ENCODE measurements around the gene REXO4.

The REXO4 gene

GRCh38 chr9:133370685-133371084, 47.1 kb downstream of the REXO4 start:
- Histone ChIP-seq H3K27ac (ENCODE audit: extremely low read depth, low read depth, low read length) (no peak overlapping the region), H3K4me1 (ENCODE audit: control insufficient read depth, insufficient read depth, low read length) (no peaks in the 10 kb centered on the region), H3K36me3 (ENCODE audit: control insufficient read depth in 2 of 2, insufficient read depth in 1 of 2, low read length in 2 of 2) (peaks cover 7 to 72% of the 10 kb centered on the region in 2 experiments), H3K9me3 (ENCODE audit: control insufficient read depth, insufficient read depth, low read depth, low read length) (no peaks in the 10 kb centered on the region), H3K4me3 (ENCODE audit: low read depth, low read length) (no peak overlapping the region)
- TF ChIP-seq YY2 (tag by site-specific recombination; IDR thresholded peaks at IDR 0.05) (no peak), ZNF76 (tag by site-specific recombination; IDR thresholded peaks at IDR 0.05; ENCODE audit: borderline replicate concordance, low read depth) (no peak), KLF16 (tag by site-specific recombination; IDR thresholded peaks at IDR 0.05) (no peak), REST (tag by site-specific recombination; IDR thresholded peaks at IDR 0.05) (no peak), ZEB2 (tag by site-specific recombination; IDR thresholded peaks at IDR 0.05) (no peak), ZNF404 (tag by site-specific recombination; IDR thresholded peaks at IDR 0.05) (no peak), ZBTB10 (tag by site-specific recombination; IDR thresholded peaks at IDR 0.05) (no peak), EGR2 (tag by site-specific recombination; IDR thresholded peaks at IDR 0.05; ENCODE audit: low read depth) (no peak), YY1 (tag by site-specific recombination; IDR thresholded peaks at IDR 0.05) (no peak), ZNF140 (tag by site-specific recombination; IDR thresholded peaks at IDR 0.05) (no peak)
- ChIA-PET POLR2A (interaction anchor here (0.9 to 3.8 kb wide), 4 partner anchors 10 to 23 kb away, joined by 3 to 24 read pairs (median 14); partner anchors contain the start of genes MED22, RPL7A, SURF1 and SURF2), CTCF (interaction anchor here (0.5 to 2.4 kb wide), 3 partner anchors 8 to 356 kb away, joined by 4 to 9 read pairs (median 5); no protein-coding TSS in a partner anchor)

GRCh38 chr9:133369933-133370332, 47.9 kb downstream of the REXO4 start:
- Histone ChIP-seq H3K4me1 (ENCODE audit: control insufficient read depth, insufficient read depth, low read length) (no peaks in the 10 kb centered on the region), H3K4me3 (ENCODE audit: low read depth, low read length) (no peak overlapping the region), H3K27ac (ENCODE audit: extremely low read depth, low read depth, low read length) (no peak overlapping the region), H3K9me3 (ENCODE audit: control insufficient read depth, insufficient read depth, low read depth, low read length) (no peaks in the 10 kb centered on the region), H3K36me3 (ENCODE audit: control insufficient read depth in 2 of 2, insufficient read depth in 1 of 2, low read length in 2 of 2) (peaks cover 7 to 79% of the 10 kb centered on the region in 2 experiments)
- ChIA-PET POLR2A (interaction anchor here (0.9 to 3.8 kb wide), 4 partner anchors 9 to 22 kb away, joined by 3 to 24 read pairs (median 8); partner anchors contain the start of genes MED22, RPL7A, SURF1 and SURF2), CTCF (interaction anchor here (0.6 kb wide), 1 partner anchor 28 kb away, joined by 3 read pairs; no protein-coding TSS in a partner anchor)
- TF ChIP-seq TRIM28 (IDR thresholded peaks at IDR 0.05; ENCODE audit: borderline replicate concordance, low read length) (no peak), ZBTB10 (tag by site-specific recombination; IDR thresholded peaks at IDR 0.05) (no peak), INSM2 (tag by site-specific recombination; IDR thresholded peaks at IDR 0.05) (no peak), ZNF544 (tag by site-specific recombination; IDR thresholded peaks at IDR 0.05) (no peak), YY1 (tag by site-specific recombination; IDR thresholded peaks at IDR 0.05) (no peak)

Measured in HEK293 (cell line).